Measurements from ENCODE around the gene ZNF322.

GRCh38 chr6:26599591-26599990, 60.0 kb downstream of the ZNF322 start:
- TF ChIP-seq, protein P1, sequence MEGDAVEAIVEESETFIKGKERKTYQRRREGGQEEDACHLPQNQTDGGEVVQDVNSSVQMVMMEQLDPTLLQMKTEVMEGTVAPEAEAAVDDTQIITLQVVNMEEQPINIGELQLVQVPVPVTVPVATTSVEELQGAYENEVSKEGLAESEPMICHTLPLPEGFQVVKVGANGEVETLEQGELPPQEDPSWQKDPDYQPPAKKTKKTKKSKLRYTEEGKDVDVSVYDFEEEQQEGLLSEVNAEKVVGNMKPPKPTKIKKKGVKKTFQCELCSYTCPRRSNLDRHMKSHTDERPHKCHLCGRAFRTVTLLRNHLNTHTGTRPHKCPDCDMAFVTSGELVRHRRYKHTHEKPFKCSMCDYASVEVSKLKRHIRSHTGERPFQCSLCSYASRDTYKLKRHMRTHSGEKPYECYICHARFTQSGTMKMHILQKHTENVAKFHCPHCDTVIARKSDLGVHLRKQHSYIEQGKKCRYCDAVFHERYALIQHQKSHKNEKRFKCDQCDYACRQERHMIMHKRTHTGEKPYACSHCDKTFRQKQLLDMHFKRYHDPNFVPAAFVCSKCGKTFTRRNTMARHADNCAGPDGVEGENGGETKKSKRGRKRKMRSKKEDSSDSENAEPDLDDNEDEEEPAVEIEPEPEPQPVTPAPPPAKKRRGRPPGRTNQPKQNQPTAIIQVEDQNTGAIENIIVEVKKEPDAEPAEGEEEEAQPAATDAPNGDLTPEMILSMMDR (IDR thresholded peaks at IDR 0.05; ENCODE audit: low read length): no peak
- no peak for TF ChIP-seq EZH2phosphoT487 (IDR thresholded peaks at IDR 0.05; ENCODE audit: low read length)
- no peak for TF ChIP-seq EZH2 (optimal IDR thresholded peaks at IDR 0.05; ENCODE audit: low read depth, low read length)

All from MM.1S (cell line).